NCI-H2227 (cell line): ENCODE data around the gene RNF149.
A peak's percentile ranks its signal among the peaks of the same experiment; 100 is the strongest.
"Not testable (repeated sequence)": the region's sequence is repeated elsewhere in the genome, so short reads cannot be mapped to it uniquely, and the experiment has no call there.

ENCODE experiments used
- DNase-seq: peaks from one replicate; lab custom pipeline; 2025; ENCODE audit not compliant: unreplicated experiment; lab: John Stamatoyannopoulos, UW

Gene RNF149

DNA sequence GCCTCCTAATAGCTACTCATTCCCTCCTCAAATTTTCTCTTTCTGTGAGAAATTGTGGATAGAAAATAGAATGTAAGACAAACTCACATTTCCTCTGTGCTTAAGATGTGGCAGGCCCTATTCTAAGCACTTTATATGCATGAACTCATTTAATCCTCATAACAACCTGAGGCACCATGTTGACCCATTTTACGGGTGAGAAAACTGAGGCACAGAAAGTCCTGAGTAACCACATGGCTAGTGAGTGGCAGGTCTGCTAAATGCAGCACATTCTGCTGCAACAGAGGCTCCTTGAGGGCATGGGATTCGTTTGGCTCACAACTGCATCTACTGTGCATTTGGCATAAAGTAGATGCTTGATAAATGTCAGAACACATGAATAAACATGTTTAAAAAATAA lies 22.7 kb upstream of the RNF149 start:
- no peak for DNase-seq

DNA sequence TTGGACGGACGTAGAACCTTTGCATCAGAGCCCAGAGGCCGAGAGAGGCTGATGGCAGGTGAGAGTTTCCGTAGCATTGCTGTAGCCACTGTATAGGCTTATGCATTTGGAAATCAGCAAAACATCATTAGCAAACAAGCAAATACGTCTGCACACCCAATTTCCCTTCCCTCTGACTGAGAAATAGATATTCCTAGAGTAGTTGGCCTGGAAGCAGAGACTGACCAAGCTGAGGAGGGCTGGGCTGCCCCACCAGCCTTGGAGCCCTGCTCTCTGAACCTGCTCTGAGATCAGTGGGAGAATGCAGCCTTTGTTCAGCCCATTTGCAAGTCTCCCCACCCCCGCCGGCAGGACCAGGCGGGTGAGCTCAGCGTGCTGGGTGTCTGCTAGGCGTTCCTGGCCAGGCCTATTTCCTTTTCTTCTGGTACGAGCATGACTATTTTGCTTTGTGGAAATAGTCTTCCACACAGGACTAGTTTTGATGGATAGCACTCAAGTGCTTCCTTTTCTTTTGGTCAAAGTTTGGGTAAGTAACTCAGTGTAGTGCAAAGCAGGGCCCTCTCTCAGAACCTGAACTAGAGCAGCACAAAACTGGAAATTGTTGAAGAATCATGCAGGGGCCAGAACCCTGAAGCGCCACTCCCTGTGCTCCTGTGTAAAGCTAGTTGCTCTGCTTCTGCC lies 21.9 kb upstream of the RNF149 start:
- no peak for DNase-seq

DNA sequence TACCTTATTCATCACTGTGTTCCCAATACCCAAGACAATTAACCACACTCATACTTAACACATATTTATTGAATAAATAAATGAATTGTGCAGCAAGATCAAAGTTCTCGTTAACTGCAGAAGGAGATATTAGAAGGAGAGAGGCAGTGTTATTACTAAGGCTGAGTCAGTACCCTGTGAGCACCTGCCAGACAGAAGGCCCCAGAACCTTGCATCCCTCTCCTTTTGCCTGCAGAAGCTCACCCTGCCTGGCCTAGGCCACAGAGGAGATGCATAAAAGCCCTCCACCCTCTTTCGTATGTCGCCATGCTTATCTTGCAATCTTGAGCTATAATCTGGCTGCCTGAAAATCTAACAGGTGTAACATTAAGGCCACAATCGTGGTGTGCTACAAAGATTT lies 20.5 kb upstream of the RNF149 start:
- no peak for DNase-seq

DNA sequence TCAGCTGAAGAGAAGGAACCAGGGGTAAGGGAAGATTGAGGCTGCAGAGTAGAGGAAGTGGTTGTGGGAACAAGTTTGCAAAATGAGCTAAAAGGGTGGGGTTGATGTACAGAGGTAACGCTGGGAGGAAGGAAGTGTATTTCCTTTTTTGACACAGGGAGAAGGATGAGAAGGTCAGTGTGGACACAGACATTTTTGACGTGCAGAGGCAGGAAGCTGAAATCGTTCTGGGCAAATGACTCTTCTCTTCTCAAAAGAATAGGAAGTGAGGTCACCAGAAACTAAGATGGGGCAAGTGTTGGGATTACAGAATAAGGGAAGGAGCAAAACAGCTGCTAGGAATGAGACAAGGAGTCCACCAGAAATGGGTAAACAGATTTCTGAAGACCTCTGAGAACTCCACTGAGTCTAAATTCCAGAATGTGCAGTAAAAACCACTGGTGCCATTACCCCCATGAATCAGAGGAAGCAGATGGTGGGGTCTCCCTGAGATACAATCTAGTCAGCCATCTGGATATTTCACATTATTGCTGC lies 20.0 kb upstream of the RNF149 start:
- DNase-seq, result no peak

DNA sequence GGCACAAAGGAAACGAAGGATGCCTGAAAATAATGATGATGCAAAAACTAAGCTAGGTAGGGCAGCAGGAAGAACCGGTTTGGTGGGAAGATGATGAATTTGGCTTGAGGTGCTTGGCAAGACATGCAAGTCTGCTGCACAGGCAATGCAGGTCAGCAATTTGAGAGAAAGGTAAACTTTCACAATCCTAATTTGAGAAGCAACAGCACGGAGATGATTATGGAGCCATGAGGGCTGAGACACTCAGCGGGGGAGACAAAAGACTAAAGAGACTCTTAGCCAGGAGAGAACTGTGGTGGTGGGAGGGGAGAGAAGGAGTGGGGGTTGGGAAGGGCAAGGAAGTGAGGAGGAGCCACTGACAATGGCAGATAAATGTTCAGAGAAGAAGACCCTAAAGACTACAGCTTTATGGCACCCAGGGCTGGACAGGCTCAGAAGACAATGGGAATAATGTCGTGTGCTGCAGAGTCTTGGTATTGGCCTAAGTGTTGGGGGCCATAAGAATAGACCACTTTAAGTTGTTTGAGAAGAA lies 19.4 kb upstream of the RNF149 start:
- no peak for DNase-seq

DNA sequence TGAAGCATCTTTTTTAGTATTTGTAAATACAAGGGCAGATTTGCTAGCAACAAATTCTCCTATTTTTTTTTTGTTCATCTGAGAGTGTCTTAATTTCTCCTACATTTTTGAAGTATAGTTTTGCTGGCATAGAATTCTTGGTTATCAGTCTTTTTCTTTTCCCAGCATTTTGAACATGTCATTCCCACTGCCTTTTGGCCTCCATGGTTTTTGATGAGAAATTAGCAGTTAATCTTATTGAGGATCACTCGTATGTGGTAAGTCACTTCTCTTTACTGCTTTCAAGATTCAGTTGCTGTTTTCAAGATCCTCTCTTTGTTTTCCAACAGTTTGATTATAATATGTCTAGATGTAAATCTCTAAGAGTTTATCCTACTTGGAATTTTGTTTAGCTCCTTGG lies 16.9 kb upstream of the RNF149 start:
- DNase-seq, result no peak

DNA sequence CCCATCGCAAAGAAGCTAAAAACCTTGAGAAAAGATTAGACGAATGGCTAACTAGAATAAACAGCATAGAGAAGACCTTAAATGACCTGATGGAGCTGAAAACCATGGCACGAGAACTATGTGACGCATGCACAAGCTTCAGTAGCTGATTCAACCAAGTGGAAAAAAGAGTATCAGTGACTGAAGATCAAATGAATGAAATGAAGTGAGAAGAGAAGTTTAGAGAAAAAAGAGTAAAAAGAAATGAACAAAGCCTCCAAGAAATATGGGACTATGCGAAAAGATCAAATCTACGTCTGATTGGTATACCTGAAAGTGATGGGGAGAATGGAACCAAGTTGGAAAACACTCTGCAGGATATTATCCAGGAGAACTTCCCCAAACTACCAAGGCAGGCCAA lies 8.1 kb upstream of the RNF149 start:
- not testable (repeated sequence) for DNase-seq

DNA sequence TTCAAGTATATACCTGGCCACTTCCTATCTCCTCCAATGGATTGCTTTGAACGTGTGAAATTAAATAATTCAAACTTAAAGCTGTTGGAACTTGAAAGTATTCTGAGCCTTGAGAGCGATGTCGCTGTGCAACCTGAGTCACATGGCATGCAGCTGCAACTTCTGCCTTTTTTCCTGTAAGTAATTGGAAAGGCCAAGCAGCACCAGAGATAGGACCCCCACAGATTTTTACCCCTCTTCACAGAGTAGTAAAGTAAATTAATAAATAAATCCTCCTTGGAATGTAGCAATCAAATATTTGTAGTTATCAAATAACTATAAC lies 3.2 kb upstream of the RNF149 start:
- no peak for DNase-seq

DNA sequence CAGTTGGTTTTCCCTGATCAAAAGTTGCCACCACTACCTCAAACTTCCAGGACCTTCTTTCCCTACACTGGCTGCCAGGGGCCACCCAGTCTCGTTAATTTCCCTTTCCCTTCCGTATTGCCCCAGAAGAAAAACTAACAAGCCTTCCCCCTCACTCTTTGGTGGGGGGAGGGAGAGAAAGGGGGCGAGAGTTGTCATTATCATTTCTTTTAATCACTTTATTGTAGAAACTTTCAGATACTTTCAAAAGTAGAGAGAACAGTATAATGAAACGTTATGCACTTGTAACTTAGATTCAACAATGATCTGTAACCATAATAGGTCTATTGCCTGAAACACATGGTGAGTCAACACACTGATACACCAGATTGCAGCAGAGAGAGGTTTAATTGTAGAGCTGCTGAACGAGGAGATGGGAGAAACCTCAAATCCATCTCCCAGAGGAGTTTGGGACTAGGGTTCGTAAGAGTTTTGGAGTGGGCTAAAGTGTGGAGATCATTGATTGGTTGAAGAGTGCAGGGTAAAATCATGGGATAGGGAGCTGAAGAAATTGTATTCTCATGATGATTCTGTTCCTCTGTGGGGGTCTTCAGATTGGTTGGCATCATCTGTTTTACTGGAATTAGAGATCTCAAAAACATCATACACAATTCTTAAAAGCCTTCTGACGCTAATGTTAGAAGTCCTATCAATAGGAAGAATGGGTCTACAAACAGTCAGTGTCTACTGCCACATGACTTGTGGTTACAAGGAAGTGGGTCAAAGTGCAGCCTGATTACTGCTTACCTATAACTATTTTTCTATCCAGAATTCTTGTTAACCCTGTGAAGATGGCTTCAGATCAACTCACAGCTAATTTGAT lies 2.6 kb upstream of the RNF149 start:
- DNase-seq, result no peak

DNA sequence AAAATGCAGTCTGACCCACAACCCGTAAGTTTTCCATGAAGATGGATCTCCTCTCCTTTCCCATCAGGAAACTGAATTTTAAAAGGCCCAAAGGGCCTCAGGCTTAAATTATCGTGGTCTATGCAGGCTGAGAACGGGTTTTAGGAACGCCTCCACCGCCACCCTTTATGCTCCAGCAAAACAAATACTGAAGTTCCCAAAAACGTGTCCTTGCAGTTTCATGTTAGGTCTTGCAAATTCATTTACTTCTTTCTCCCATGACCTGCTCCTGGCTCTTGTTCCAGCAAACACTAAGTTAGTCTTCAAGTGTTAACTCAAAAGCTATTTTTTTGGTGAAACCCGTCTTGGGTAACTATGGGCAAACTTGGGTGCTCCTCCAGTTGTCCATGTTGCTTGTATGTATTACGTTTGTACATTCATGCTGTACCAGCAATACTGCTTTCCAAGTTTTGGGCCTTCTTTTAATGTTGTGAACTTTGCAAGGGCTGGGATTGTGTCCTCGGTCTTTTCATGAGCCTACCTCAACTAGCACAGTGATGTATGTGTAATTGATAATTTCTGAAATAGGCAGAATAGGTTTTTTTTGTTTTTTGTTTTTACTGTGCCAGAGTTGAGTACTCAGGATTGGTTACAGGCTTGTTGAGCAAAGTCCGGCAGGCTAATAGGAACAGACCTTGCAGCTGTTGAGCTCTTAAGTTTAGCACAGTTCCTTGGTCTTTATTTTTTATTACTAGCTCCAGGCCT lies 1.8 kb upstream of the RNF149 start:
- DNase-seq, result no peak

DNA sequence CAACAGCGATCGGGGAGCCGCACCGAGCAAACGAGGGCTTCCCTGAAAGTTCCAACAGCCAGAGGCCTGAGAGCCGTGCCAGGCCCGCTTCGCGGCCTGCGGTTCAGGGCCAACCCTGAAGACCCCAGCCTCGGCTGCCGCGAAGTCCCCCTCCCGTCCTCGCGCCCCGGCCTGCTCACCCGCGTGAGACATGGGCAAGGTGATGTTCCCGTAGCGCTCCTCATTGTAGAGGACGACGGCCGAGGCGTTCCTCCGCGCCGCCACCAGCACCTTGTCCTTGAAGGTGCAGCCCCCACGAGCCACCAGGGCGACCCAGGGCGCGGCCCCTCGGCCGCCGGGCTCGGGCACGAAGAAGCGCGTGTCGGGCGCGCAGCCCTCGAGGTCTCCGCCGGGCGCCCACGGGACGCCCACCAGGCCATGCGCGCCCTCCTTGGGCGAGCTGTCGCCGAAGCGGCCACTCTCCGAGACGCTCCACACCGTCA lies 510 bp downstream of the RNF149 start:
- DNase-seq, result peak; percentile 54

DNA sequence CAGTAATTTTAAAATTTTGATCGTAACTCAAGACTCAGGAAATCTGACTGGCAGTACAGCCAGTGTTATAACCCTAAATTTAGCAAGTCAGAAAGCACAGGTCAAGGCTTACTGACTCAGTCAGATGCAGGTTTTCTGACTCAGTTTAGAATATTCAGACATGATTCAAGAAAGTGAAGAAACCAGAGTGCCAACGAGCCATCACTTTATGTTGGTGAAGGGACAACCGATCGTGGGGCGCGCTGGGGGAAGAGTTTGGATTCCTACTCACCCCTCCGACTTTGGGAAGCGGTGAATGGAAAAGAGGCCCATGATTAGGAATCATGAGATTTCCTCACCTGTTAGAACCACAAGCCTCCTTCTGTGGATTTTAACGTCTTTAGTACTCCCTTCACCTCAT lies 998 bp downstream of the RNF149 start:
- no peak for DNase-seq

DNA sequence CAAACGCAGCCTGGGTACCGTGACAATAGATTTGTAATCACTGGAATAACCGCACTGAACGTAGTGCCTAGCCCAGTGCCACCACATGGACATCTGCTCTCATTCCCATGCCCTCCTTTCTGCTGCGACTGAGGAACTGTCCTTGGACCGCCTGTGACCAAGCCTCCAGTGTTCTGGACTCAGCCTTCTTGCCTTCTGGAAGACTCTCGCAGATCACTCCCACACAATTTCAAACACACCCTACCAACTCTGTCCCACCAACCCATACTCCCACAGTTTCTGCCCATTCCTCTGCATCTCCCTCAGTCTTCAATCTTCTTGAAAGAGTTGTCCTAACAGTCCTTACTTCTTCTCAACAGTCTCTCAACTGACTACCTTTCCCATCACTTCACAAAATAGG lies 2.1 kb downstream of the RNF149 start:
- no peak for DNase-seq

DNA sequence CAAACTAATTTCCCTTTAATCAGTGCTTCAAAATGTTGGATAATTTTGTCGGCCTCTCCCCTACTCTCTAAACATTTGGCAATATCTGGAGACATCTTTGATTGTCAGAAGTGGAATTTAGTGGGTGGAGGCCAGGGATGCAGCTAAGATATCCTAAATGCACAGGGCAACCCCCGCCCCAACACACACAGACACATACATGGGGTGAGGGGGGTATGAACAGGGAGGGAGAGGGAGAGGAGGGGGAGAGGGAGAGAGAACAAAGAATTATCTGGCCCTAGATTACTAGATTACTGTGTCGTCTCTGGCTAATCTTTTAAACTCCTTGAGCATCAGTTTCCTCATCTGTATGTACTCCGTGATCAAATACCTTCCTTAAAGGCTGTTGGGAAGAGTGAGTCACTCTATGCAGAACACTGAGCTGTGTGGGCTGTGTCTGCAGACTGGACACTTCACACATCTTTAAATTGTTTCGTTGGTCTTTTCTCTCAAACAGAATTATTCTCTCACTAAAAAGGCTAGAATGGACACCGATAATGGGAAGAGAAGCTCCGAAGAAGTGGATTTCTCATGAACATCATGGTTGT lies 2.9 kb downstream of the RNF149 start:
- DNase-seq, result no peak

DNA sequence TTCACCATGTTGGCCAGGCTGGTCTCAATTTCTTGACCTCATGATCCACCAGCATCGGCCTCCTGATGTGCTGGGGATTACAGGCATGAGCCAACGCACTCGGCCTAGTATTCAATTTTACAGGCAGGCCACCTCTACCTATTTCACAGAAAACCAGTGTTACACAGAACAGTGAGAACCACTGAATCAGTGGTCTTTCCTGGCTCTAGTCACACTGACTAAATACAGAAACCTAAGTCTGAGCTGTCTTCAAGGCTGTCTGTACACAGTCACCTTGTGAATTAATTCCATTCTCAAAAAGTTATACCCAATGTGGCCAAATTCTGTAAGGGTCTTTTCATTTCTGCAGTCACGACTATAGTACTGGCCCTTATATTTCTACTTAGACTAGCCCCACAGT lies 3.5 kb downstream of the RNF149 start:
- no peak for DNase-seq

DNA sequence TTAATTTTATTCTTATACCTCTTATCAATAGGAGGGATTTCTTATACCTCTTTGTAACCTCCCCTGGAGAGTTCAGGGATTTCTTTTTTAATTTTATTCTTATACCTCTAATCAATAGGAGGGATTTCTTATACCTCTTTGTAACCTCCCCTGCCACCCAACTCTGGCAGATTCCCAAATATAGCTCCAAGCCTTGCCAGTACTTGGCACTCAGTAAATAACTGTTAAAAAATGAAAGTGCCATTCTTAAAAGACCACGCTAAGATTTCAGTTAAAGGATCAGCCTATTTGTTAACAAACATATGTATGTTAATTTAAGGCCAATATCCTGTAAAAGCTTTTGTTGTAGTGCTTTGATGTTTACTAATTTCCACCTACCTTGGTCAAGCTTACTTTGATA lies 4.8 kb downstream of the RNF149 start:
- no peak for DNase-seq

DNA sequence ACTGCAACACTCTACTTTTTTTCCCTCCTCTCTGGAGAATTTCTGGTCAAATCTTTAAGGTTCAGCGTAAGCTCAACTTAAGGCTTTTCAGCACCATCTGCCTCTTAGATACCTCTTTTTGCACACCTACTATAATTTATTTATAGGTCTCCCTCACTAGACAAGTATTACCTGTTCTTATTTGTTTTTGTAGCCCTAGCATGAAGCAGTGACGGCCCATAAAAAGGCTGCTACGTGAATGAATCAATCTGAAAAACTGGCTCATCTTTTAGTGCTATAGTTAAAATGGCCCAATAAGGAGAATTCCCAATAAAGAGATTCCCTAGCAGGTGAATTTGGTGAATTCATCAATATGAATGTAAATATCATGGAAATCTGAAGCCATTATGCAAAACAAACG lies 6.5 kb downstream of the RNF149 start:
- no peak for DNase-seq

DNA sequence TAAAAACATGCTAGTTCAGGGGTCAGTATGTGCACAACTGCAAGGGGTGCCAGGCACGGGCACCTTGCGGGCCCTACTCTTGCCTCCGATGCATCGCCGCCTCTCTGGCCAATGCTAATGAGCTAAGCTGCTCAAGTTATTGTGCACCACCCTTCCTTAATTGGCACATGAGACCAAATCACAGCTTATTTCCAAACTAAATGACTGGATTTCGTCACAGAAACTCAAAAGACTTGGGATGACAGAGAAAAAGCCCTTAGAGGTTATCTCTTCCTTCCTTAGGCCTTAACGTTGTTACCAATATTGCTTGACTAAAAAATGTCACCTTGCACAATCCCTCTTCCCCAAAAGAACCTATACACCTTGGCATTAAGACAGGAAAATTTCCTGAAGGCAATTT lies 7.7 kb downstream of the RNF149 start:
- no peak for DNase-seq

DNA sequence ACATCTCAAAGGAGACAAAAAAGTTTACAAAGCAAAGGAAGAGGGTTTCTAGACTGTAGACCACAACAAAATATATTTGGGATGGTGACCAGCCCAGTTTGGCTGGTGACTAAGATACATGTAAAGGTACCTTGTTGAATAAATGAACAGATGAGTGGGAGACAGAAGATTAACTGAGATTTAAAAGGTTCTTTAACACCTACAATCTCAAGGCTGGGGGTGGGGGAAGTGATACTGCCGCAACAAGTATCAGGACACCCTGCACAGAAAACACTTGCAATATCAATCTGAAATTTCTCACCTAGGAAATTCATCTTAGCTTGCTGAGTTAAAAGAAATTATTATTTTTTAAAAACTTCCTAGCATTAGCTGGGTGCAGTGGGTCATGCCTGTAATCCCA lies 8.3 kb downstream of the RNF149 start:
- DNase-seq, result no peak

DNA sequence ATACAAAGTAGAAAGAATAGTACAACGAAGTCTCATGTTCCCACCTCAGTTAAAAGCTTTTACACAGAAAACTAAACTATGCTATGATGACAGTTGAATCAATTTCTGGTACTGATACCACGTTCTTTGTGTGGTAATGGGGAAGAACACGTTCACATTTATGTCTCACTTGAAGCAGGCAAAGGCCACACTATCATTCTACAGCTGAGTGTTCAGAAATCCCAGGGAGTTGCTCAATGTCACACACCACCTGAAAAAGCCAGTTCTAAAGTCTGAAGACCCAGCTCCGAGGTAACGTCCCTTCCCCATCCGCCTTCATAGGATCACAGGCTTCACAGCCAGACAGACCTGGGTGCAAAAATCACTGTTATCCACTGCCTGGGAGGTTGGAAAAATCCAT lies 8.9 kb downstream of the RNF149 start:
- DNase-seq, result no peak

DNA sequence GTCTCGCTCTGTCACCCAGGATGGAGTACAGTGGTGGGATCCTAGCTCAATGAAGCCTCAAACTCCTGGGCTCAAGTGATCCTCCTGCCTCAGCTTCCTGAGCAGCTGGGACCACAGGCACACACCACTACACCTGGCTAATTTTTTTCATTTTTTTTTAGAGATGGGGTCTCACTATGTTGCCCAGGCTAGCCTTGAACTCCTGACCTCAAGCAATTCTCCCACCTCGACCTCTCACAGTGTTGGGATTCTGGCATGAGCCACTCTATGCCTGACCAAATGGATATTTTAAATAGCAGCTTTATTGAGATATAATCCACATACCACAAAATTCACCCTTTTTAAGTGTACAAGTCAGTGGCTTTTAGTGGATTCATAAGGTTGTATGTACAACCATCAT lies 11.1 kb downstream of the RNF149 start:
- no peak for DNase-seq
